C4-2B (cell line): Measurements from ENCODE around the gene GOLGA8O.
"Not testable (repeated sequence)": the region's sequence is repeated elsewhere in the genome, so short reads cannot be mapped to it uniquely, and the experiment has no call there.

Experiments used
- CTCF ChIP-seq: fragments of 450-650 bp; conservative IDR thresholded peaks from 2 replicates; pipeline ENCODE4 v1.5.1; 2017; ENCODE audit warnings: mild to moderate bottlenecking
- ZFX ChIP-seq: fragments of 450-650 bp; IDR thresholded peaks from 2 replicates; pipeline ENCODE4 v1.6.1; 2017

DNA sequence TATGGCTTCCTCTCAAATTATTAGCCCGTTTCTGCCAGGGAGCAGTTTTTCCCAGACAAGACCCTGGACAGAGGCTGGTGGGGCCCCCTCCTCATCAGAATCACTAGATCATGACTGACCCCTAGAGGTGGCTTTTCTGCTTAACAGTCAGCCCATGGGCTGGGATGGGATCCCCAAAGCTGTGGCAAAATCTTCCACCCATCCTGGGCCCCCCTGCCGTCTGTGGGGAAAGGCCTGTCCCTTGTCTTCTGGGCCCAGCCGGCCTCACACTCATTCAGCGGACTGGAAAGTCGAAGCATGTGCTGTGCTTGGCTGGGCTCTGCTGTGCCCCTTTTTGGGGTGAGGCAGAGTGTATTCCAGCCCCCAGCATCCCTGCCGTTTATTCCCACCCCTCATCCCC lies 27.9 kb upstream of the GOLGA8O start:
- not testable (repeated sequence) for TF ChIP-seq CTCF, ZFX
